HCT116 (cell line): ENCODE measurements around the gene UBR3.

Experiments
- CTCF ChIP-seq, 3 experiments: fragments of 200-600 bp in 1 of 3; sonication (generic) in 1 of 3; IDR thresholded peaks in 2 of 3; conservative IDR thresholded peaks in 1 of 3; 2 replicates each; pipeline ENCODE4 v1.5.1; 2012 to 2017; ENCODE audit warnings: low read depth in 2 of 3, low read length in 2 of 3, antibody characterized with exemption in 1 of 3, borderline replicate concordance in 1 of 3, control low read depth in 1 of 3, mild to moderate bottlenecking in 1 of 3, mixed read lengths in 1 of 3, mixed run types in 1 of 3, moderate library complexity in 1 of 3; ENCODE audit not compliant: insufficient read depth in 1 of 3
- POLR2A ChIP-seq: IDR thresholded peaks from 2 replicates; pipeline ENCODE4 v1.7.0; 2011; ENCODE audit warnings: borderline replicate concordance; ENCODE audit not compliant: insufficient read depth, insufficient read length; ENCODE audit errors: extremely low read depth
- REST ChIP-seq: IDR thresholded peaks from 2 replicates; pipeline ENCODE4 v1.6.1; 2012; ENCODE audit warnings: low read depth

- TF ChIP-seq CTCF (IDR thresholded peaks at IDR 0.05 in 2 of 3, conservative IDR thresholded peaks at IDR 0.05 in 1 of 3; ENCODE audit: borderline replicate concordance in 1 of 3, insufficient read depth in 1 of 3, low read depth in 2 of 3, low read length in 2 of 3) (no peak), POLR2A (no peak), REST (no peak)
These were observed 268.1 kb downstream of the UBR3 start for GRCh38 chr2:170095380-170095779.
